H54 (cell line): ENCODE data around the gene TGFA.
A peak's percentile ranks its signal among the peaks of the same experiment; 100 is the strongest.
"Not testable (repeated sequence)": the region's sequence is repeated elsewhere in the genome, so short reads cannot be mapped to it uniquely, and the experiment has no call there.

Experiments used
- DNase-seq: peaks from one replicate; pipeline ENCODE4 v3.0.0; 2011; ENCODE audit warnings: low spot score, mixed read lengths; ENCODE audit not compliant: insufficient read length
- FAIRE-seq: peaks from 3 replicates; lab custom pipeline; 2011; peaks lifted over from hg19 to GRCh38; lab: Jason Lieb, UNC
- POLR2A ChIP-seq: IDR thresholded peaks from 2 replicates; pipeline ENCODE4 v1.6.1; 2011; ENCODE audit warnings: low read depth, mild to moderate bottlenecking, low read length

The TGFA gene

GRCh38 chr2:70482401-70482800 is 71.2 kb downstream of the TGFA start:
- no peak for FAIRE-seq
- DNase-seq: no peak
- no peak for TF ChIP-seq POLR2A

GRCh38 chr2:70480468-70480867 is 73.2 kb downstream of the TGFA start:
- FAIRE-seq (no peak), DNase-seq (no peak)
- TF ChIP-seq POLR2A: no peak

GRCh38 chr2:70479816-70480215 is 73.8 kb downstream of the TGFA start:
- no peak for FAIRE-seq
- no peak for TF ChIP-seq POLR2A
- DNase-seq: no peak

GRCh38 chr2:70477441-70477844 is 76.2 kb downstream of the TGFA start:
- no peak for FAIRE-seq
- no peak for TF ChIP-seq POLR2A
- no peak for DNase-seq

GRCh38 chr2:70475266-70475665 is 78.4 kb downstream of the TGFA start:
- DNase-seq (no peak), FAIRE-seq (no peak)
- no peak for TF ChIP-seq POLR2A

- TF ChIP-seq POLR2A: no peak
- no peak for FAIRE-seq
- no peak for DNase-seq
These were observed 79.3 kb downstream of the TGFA start for GRCh38 chr2:70474256-70474848.

GRCh38 chr2:70473101-70473722 is 80.4 kb downstream of the TGFA start:
- DNase-seq (no peak), FAIRE-seq (no peak)
- no peak for TF ChIP-seq POLR2A

GRCh38 chr2:70472221-70472890 is 81.3 kb downstream of the TGFA start:
- no peak for TF ChIP-seq POLR2A
- FAIRE-seq (no peak), DNase-seq (no peak)

- TF ChIP-seq POLR2A: no peak
- peak; percentile 78 for FAIRE-seq
- peak; percentile 51 for DNase-seq
These were observed 82.5 kb downstream of the TGFA start for GRCh38 chr2:70471129-70471528.

- no peak for DNase-seq
- FAIRE-seq: no peak
- no peak for TF ChIP-seq POLR2A
These were observed 83.7 kb downstream of the TGFA start for GRCh38 chr2:70469961-70470360.

GRCh38 chr2:70469435-70469834 is 84.2 kb downstream of the TGFA start:
- TF ChIP-seq POLR2A: no peak
- FAIRE-seq (no peak), DNase-seq (no peak)

- FAIRE-seq: no peak
- no peak for DNase-seq
- TF ChIP-seq POLR2A: no peak
These were observed 84.7 kb downstream of the TGFA start for GRCh38 chr2:70468878-70469277.

GRCh38 chr2:70467831-70468779 is 85.5 kb downstream of the TGFA start:
- FAIRE-seq: no peak

GRCh38 chr2:70467237-70467636 is 86.4 kb downstream of the TGFA start:
- FAIRE-seq: no peak
- no peak for TF ChIP-seq POLR2A
- no peak for DNase-seq

More at GRCh38 chr2:70467831-70468779, 85.5 kb downstream of the TGFA start:
- DNase-seq: no peak
- TF ChIP-seq POLR2A: no peak

- FAIRE-seq: not testable (repeated sequence)
These were observed 87.0 kb downstream of the TGFA start for GRCh38 chr2:70466647-70467046.

More at GRCh38 chr2:70466647-70467046, 87.0 kb downstream of the TGFA start:
- not testable (repeated sequence) for DNase-seq
